SK-N-SH (cell line): ENCODE measurements around the gene TMEM243. TPM values are rescaled to one million over a fixed set of nuclear protein-coding genes. Genes with fewer than 3 reads are reported as not detected.

Source experiments
- CTCF ChIA-PET: fragments of 300-600, 350-600 bp; formaldehyde crosslinking; extraction: SDS; loops from one replicate; lab custom pipeline; 2021; lab: Yijun Ruan, JAX
- POLR2A ChIA-PET: fragments of 350-600 bp; sonication (Branson Sonifier 250); formaldehyde crosslinking; extraction: SDS; loops from one replicate; lab custom pipeline; 2020; ENCODE audit warnings: antibody characterized with exemption, inconsistent platforms; lab: Yijun Ruan, JAX
- DNase-seq: peaks from one replicate; pipeline ENCODE4 v3.0.0; 2012
- H2AFZ ChIP-seq: fragments of 200-600 bp; sonication (generic); 2 replicates; pipeline ENCODE4 v1.8.1; 2016; ENCODE audit warnings: antibody characterized with exemption, mild to moderate bottlenecking, low read depth
- H3F3A ChIP-seq: fragments of 200-600 bp; sonication (generic); replicated peaks from 2 replicates; pipeline ENCODE3; 2016; ENCODE audit warnings: antibody characterized with exemption, mild to moderate bottlenecking; ENCODE audit not compliant: insufficient read depth
- H3K27ac ChIP-seq, 2 experiments: fragments of 200-500 bp in 1 of 2; fragments of 200-600 bp in 1 of 2; sonication (Bioruptor generic) in 1 of 2; sonication (generic), shearing (Covaris generic) in 1 of 2; 2 replicates each; pipeline versions ENCODE4 v1.5.1 to v1.6.1; 2014 to 2016; ENCODE audit warnings: low read depth in 2 of 2, inconsistent platforms in 1 of 2, low read length in 1 of 2, mild to moderate bottlenecking in 1 of 2, mixed read lengths in 1 of 2
- H3K27me3 ChIP-seq: fragments of 200-600 bp; sonication (generic), shearing (Covaris generic); 2 replicates; pipeline ENCODE4 v1.6.1; 2016; ENCODE audit warnings: mixed run types; ENCODE audit not compliant: insufficient read depth
- H3K36me3 ChIP-seq, 2 experiments: fragments of 200-500 bp in 1 of 2; fragments of 200-600 bp in 1 of 2; sonication (Bioruptor generic) in 1 of 2; sonication (generic) in 1 of 2; replicated peaks in 1 of 2; 2 replicates each; pipeline versions ENCODE3 to v1.5.1; 2014 to 2016; ENCODE audit warnings: low read length in 1 of 2, mild to moderate bottlenecking in 1 of 2; ENCODE audit not compliant: insufficient read depth in 2 of 2, control insufficient read depth in 1 of 2
- H3K4me1 ChIP-seq, 2 experiments: fragments of 200-500 bp in 1 of 2; fragments of 200-600 bp in 1 of 2; sonication (Bioruptor generic) in 1 of 2; sonication (generic), shearing (Covaris generic) in 1 of 2; 2 replicates each; pipeline versions ENCODE4 v1.5.1 to v1.6.1; 2014 to 2016; ENCODE audit warnings: low read depth in 1 of 2, low read length in 1 of 2, mixed run types in 1 of 2; ENCODE audit not compliant: insufficient read depth in 2 of 2, control insufficient read depth in 1 of 2
- H3K4me2 ChIP-seq: fragments of 200-600 bp; sonication (generic), shearing (Covaris generic); 2 replicates; pipeline ENCODE4 v1.6.1; 2017; ENCODE audit warnings: mixed run types
- H3K4me3 ChIP-seq, 2 experiments: fragments of 200-500 bp in 1 of 2; fragments of 200-600 bp in 1 of 2; sonication (Bioruptor generic) in 1 of 2; sonication (generic), shearing (Covaris generic) in 1 of 2; 2 replicates each; pipeline versions ENCODE4 v1.5.1 to v1.8.1; 2014 to 2016; ENCODE audit warnings: low read depth in 2 of 2, inconsistent platforms in 1 of 2, low read length in 1 of 2, mild to moderate bottlenecking in 1 of 2, mixed read lengths in 1 of 2, moderate library complexity in 1 of 2
- H3K79me2 ChIP-seq: fragments of 200-600 bp; sonication (generic); 2 replicates; pipeline ENCODE4 v1.8.1; 2017; ENCODE audit warnings: mild to moderate bottlenecking; ENCODE audit not compliant: insufficient read depth
- H3K9ac ChIP-seq: fragments of 200-600 bp; sonication (generic); 2 replicates; pipeline ENCODE4 v1.6.1; 2017; ENCODE audit warnings: mixed run types
- H3K9me2 ChIP-seq: fragments of 200-600 bp; sonication (generic); 2 replicates; pipeline ENCODE4 v1.6.1; 2017; ENCODE audit warnings: mixed run types
- H3K9me3 ChIP-seq: fragments of 200-600 bp; sonication (generic); 2 replicates; pipeline ENCODE4 v1.6.1; 2017; ENCODE audit warnings: mixed run types, mild to moderate bottlenecking, moderate library complexity
- H4K20me1 ChIP-seq: fragments of 200-600 bp; sonication (generic); 2 replicates; pipeline ENCODE4 v1.6.1; 2017; ENCODE audit warnings: mild to moderate bottlenecking, mixed run types; ENCODE audit not compliant: insufficient read depth
- EP300 ChIP-seq, 2 experiments: IDR thresholded peaks; 2 replicates each; pipeline versions ENCODE4 v1.4.0 to v1.6.1; 2012; ENCODE audit warnings: borderline replicate concordance in 1 of 2, low read depth in 1 of 2, low read length in 1 of 2
- EZH2phosphoT487 ChIP-seq: fragments of 200-600 bp; sonication (generic); IDR thresholded peaks from 2 replicates; pipeline ENCODE4 v1.6.1; 2017; ENCODE audit warnings: low read depth, mixed run types, mild to moderate bottlenecking, antibody characterized with exemption, moderate library complexity, borderline replicate concordance
- GATA2 ChIP-seq: sonication (generic); formaldehyde crosslinking; IDR thresholded peaks from 2 replicates; pipeline ENCODE4 v1.5.0; 2020; ENCODE audit warnings: mild to moderate bottlenecking, missing genetic modification reagents
- IRF3 ChIP-seq: fragments of 150-350 bp; IDR thresholded peaks from 2 replicates; pipeline ENCODE4 v1.6.1; 2016; ENCODE audit warnings: mild to moderate bottlenecking, low read depth, low read length
- MEF2A ChIP-seq: IDR thresholded peaks from 2 replicates; pipeline ENCODE4 v1.4.0; 2012; ENCODE audit warnings: low read depth, borderline replicate concordance
- NFIC ChIP-seq: IDR thresholded peaks from 2 replicates; pipeline ENCODE4 v1.4.0; 2012; ENCODE audit warnings: borderline replicate concordance
- RCOR1 ChIP-seq: fragments of 150-350 bp; IDR thresholded peaks from 2 replicates; pipeline ENCODE4 v1.6.1; 2017; ENCODE audit warnings: antibody characterized with exemption, low read length
- SIN3A ChIP-seq: IDR thresholded peaks from 2 replicates; pipeline ENCODE4 v1.6.1; 2012; ENCODE audit warnings: low read depth, mild to moderate bottlenecking, low read length, moderate library complexity, borderline replicate concordance
- TAF1 ChIP-seq: IDR thresholded peaks from 2 replicates; pipeline ENCODE4 v1.6.1; 2012; ENCODE audit warnings: low read depth, mild to moderate bottlenecking, low read length, moderate library complexity, borderline replicate concordance
- TCF12 ChIP-seq: IDR thresholded peaks from 2 replicates; pipeline ENCODE4 v1.4.0; 2012
- TEAD4 ChIP-seq: IDR thresholded peaks from 2 replicates; pipeline ENCODE4 v1.4.0; 2012; ENCODE audit warnings: mild to moderate bottlenecking, borderline replicate concordance; ENCODE audit not compliant: insufficient read depth
- ZBTB33 ChIP-seq: IDR thresholded peaks from 2 replicates; pipeline ENCODE4 v1.4.0; 2012; ENCODE audit warnings: low read depth, borderline replicate concordance
- WGBS: methylation state at CpG from one replicate; pipeline ENCODE4 v1.1.6; 2017; ENCODE audit warnings: low lambda C conversion rate; 5-methylcytosine and 5-hydroxymethylcytosine counted together
- polyA plus RNA-seq, 3 experiments: library from polyadenylated mRNA; depleted of rRNA; stranded (reverse); fragments of >200 nt; gene quantifications; 2 replicates each; pipeline ENCODE4 v1.2.3, GENCODE V29; 2012
- TF ChIP-seq, protein P1 (sequence below): fragments of 150-350 bp; IDR thresholded peaks from 2 replicates; pipeline ENCODE4 v1.6.1; 2017; ENCODE audit warnings: antibody characterized with exemption, low read length, low read depth, borderline replicate concordance
- TF ChIP-seq, protein P2 (sequence below): IDR thresholded peaks from 2 replicates; pipeline ENCODE4 v1.4.0; 2012; ENCODE audit warnings: low read depth, borderline replicate concordance

Gene TMEM243
- polyA plus RNA-seq, 1 of the 3 experiments (the other 2 are of a cell fraction) = 31.1 TPM

DNA sequence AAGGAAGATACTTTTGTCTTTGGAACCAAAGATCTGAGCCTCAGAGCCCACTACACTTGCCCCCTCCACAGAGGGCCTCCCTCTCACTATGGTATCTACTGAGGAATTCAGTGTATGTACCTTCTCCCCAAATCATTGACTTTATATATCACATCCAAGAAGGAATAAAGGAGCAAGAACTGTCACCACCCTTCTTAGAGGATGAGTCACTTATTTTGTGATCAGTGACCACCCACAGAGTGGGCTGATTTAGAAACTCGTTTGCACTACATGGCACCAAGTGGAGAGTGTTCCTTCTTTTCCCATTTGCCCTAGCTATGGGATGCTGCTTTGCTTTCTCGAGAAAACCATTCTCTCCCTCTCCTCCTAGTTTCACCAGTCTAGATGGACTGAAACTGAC is 5.7 kb downstream of the TMEM243 start:
- CTCF ChIA-PET = interaction anchor here (0.7 to 1.6 kb wide), 4 partner anchors 15 to 289 kb away, joined by 3 to 5 read pairs (median 4); no protein-coding TSS in a partner anchor
- no peaks in the 10 kb centered on the region for H3K9me3 ChIP-seq
- H3K9me2 ChIP-seq = no peaks in the 10 kb centered on the region
- no peak overlapping the region for H3K27ac ChIP-seq
- no peak overlapping the region for H2AFZ ChIP-seq
- H3K36me3 ChIP-seq = peaks cover 0 to 27% of the 10 kb centered on the region in 2 experiments
- no peak overlapping the region for H3K4me2 ChIP-seq
- no peak for DNase-seq
- TF ChIP-seq TAF1 = no peak
- no peak for TF ChIP-seq RCOR1
- TF ChIP-seq TCF12 = no peak
- TF ChIP-seq, protein P1, sequence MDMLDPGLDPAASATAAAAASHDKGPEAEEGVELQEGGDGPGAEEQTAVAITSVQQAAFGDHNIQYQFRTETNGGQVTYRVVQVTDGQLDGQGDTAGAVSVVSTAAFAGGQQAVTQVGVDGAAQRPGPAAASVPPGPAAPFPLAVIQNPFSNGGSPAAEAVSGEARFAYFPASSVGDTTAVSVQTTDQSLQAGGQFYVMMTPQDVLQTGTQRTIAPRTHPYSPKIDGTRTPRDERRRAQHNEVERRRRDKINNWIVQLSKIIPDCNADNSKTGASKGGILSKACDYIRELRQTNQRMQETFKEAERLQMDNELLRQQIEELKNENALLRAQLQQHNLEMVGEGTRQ = no peak
- no peak for TF ChIP-seq MEF2A
- TF ChIP-seq, protein P2, sequence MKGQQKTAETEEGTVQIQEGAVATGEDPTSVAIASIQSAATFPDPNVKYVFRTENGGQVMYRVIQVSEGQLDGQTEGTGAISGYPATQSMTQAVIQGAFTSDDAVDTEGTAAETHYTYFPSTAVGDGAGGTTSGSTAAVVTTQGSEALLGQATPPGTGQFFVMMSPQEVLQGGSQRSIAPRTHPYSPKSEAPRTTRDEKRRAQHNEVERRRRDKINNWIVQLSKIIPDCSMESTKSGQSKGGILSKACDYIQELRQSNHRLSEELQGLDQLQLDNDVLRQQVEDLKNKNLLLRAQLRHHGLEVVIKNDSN = no peak
- TF ChIP-seq EZH2phosphoT487 = no peak
- no peak for TF ChIP-seq NFIC
- no peak for TF ChIP-seq SIN3A
- no peak for TF ChIP-seq IRF3
- no peak for TF ChIP-seq GATA2 (CRISPR knock-in tag)
- no peak for TF ChIP-seq EP300 (IDR thresholded peaks at IDR 0.05; ENCODE audit: borderline replicate concordance in 1 of 2, low read depth in 1 of 2, low read length in 1 of 2)
- TF ChIP-seq ZBTB33 = no peak
- no peak for TF ChIP-seq TEAD4
- TF ChIP-seq, all 33 proteins: peak for 0
- POLR2A ChIA-PET = interaction anchor here (0.9 to 1.6 kb wide), 2 partner anchors 9 to 62 kb away, joined by 3 to 8 read pairs; partner anchors contain the start of gene DMTF1
- Histone ChIP-seq H4K20me1 (no peaks in the 10 kb centered on the region; the same call in 1 of the 2 replicates), H3K4me1 (peaks cover 0 to 15% of the 10 kb centered on the region in 2 experiments; a peak in 2 of 4 replicates), H3K4me3 (no peak overlapping the region), H3K27me3 (no peaks in the 10 kb centered on the region), H3K9ac (no peak overlapping the region), H3K79me2 (peaks cover 63% of the 10 kb centered on the region), H3F3A (peaks cover under 1% of the 10 kb centered on the region)
- 78% methylated on average over 2 of the region's 2 CpGs for WGBS
